GM19035 (cell line): ENCODE measurements around the gene BBC3.

Source experiments
- ATAC-seq: cut with Tn5 transposase; IDR thresholded peaks from one replicate; pipeline ENCODE4 v1.9.1; 2021; ENCODE audit not compliant: unreplicated experiment

The BBC3 gene

GRCh38 chr19:47197141-47197540 lies 33.9 kb downstream of the BBC3 start:
- ATAC-seq, result no peak

GRCh38 chr19:47195434-47195833 lies 35.6 kb downstream of the BBC3 start:
- no peak for ATAC-seq

- no peak for ATAC-seq
These were observed 40.8 kb downstream of the BBC3 start for GRCh38 chr19:47190167-47190727.

- no peak for ATAC-seq
These were observed 42.4 kb downstream of the BBC3 start for GRCh38 chr19:47188507-47189033.

GRCh38 chr19:47187797-47188196 lies 43.2 kb downstream of the BBC3 start:
- no peak for ATAC-seq

- ATAC-seq, result no peak
These were observed 43.7 kb downstream of the BBC3 start for GRCh38 chr19:47187335-47187655.

GRCh38 chr19:47186446-47187334 lies 44.3 kb downstream of the BBC3 start:
- ATAC-seq, result peak; percentile 86

- ATAC-seq, result no peak
These were observed 47.4 kb downstream of the BBC3 start for GRCh38 chr19:47183601-47184000.

- ATAC-seq, result no peak
These were observed 51.2 kb downstream of the BBC3 start for GRCh38 chr19:47179653-47180310.

- ATAC-seq, result no peak
These were observed 54.3 kb downstream of the BBC3 start for GRCh38 chr19:47176627-47177090.

GRCh38 chr19:47176071-47176626 lies 54.9 kb downstream of the BBC3 start:
- no peak for ATAC-seq

GRCh38 chr19:47172666-47173455 lies 58.1 kb downstream of the BBC3 start:
- ATAC-seq, result no peak
